Frontal cortex (tissue), 4 donors: Measurements from ENCODE around the gene MPP2. TPM values are rescaled to one million over a fixed set of nuclear protein-coding genes. Genes with fewer than 3 reads are reported as not detected.
A peak's percentile ranks its signal among the peaks of the same experiment; 100 is the strongest.
"Not testable (repeated sequence)": the region's sequence is repeated elsewhere in the genome, so short reads cannot be mapped to it uniquely, and the experiment has no call there.

ENCODE experiments used
- DNase-seq, 2 donors: peaks; one replicate each; pipeline ENCODE4 v3.0.0; 2012; ENCODE audit warnings: low spot score in 2 of 2
- FAIRE-seq: peaks from 2 replicates; lab custom pipeline; 2012; peaks lifted over from hg19 to GRCh38; lab: Jason Lieb, UNC
- total RNA-seq: library from RNA; depleted of rRNA; stranded (reverse); fragments of >200 nt; gene quantifications from one replicate; pipeline ENCODE4 v1.2.3, GENCODE V29; 2014
- donor health status: control.
- donor health status: control.
- donor health status: control.

MPP2 gene
- total RNA-seq, 1 donor from 2014 or later = 13.9 TPM

DNA sequence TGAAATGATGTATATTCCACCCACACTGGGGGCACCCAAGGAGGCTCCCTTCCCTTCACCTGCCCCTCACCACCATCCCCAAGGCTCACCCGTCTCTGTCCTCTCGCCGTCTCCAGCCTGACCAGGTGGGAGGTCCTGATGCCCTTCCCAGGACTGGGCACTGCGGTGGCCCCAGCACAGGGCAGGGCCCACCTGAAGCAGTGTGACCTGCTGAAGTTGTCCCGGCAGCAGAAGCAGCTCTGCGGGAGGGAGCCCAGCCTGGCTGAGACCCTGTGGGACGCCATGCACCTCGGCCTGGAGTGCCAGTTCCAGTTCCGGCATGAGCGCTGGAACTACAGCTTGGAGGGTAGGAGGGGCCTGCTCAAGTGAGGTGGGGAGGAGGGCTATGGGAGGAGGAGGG lies 25.0 kb upstream of the MPP2 start:
- no peak for DNase-seq

DNA sequence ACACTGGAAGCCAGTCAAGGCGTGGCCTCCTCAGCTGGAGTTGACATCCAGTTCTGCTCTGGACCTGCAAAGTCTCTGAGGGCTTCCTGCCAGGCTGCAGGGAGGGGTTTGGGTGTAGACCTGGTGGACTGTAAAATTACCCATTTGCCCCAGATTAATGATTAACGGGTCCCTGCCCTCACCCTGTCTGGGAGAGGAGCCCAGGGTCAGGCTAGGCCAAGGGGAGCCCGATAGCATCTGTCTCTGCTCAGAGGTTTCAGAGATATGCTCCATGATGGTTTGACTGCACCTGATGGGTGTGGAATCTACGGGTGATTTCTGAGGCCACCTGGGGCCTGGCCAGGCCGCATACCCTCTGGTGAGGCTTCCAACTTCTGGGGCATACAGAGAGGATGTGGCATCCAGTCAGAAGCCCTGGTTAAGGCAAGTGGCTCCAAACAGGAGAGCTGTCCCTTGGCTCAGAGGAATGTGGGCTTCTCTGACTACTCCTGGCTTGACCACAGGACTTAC lies 23.8 kb upstream of the MPP2 start:
- FAIRE-seq = no peak
- no peak for DNase-seq

More for the DNA sequence above, 25.0 kb upstream of the MPP2 start:
- FAIRE-seq = no peak

DNA sequence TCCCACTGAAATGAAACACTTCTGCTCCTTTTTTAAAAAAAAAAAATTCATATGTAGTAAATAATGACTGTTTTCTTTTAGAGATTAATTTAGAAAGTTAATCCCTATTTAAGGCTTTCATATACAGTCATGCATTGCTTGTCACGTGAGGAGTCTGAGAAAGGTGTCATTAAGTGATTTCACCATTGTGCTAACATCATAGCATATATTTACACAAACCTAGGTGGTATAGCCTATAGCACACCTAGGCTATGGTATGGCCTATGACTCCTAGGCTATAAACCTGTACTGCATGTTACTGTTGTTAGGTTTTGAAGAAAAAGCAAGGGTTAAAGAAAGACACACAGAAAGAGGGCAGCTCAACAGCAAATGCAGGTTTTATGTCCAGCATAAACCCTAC lies 21.3 kb upstream of the MPP2 start:
- DNase-seq (no peak), FAIRE-seq (no peak)

DNA sequence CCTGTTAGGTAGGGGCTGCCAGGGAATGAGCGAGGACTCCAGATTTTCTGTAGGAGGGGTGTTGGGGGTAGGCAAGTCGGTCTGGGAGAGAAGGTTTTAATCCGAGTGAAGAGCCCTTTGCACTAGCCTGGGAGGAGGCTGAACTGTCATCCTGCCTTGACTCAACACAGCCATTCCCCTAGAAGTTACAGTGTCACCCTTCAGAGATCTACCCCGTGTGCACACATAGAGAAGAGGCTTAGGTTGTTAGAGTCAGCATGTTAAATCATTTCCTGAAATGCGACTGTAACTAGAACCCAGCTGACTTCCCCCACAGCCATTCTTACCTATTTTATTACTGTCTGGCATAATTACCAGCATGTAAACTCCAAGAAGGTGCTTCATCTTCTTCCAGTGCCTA lies 20.6 kb upstream of the MPP2 start:
- not testable (repeated sequence) for FAIRE-seq, DNase-seq

DNA sequence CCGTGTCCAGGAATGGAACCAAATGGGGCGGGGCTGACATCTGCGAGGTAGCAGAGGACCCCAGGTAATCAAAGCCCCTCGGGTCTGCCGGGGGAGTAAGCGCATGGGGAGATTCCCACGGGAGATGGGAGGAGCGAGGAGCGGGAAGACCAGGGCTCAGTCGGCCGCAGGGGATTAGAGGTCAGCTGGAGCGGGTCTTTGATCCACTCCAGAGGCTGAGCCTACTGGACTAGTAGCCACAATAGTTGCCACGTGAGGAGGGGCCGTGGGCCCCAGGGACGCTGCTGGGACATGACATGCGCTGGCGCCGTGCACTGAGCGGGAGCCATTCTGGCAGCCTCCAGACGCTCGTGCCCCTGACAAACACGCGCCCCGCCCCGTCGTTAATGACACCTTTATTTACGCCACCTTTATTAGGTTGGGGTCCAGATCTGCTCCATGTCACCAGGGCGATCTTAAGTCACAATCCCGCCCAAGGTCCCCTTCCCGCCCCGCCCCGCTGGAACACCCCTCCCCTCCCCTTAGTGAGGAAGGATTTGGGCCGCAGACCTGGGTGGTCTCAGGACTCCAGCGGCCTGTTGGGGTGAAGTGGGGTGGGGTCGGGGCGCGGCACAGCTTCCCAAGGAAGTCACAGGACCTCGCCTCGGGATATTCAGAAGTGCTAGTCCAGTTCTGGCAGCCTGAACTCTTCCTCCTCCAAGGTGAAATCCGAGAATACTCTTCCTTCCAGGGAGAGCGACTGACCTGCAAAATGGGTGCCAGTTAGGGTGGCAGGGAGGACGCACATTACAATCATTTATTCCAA lies 19.9 kb upstream of the MPP2 start:
- peak in 1 of 2 donors; percentile 36 for DNase-seq
- no peak for FAIRE-seq

DNA sequence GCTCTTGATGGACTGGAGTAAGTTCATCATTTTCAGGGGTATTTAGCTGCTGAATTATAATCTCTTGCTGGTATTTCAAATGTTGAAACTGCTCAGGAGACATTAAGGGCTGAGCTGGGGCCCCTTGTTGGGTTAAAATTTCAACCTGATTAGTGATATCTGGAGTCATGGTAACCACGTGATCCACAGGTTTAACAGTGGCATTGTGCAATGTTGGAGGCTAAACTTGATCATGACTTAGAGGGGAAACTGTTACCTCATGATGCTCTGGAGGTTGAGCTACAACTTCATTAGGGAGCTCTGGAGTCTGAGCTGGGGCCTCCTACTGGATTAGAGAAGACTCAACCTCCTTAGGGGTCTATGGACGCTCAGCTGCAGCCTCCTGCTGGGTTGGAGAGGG lies 17.2 kb upstream of the MPP2 start:
- DNase-seq = no peak
- no peak for FAIRE-seq

DNA sequence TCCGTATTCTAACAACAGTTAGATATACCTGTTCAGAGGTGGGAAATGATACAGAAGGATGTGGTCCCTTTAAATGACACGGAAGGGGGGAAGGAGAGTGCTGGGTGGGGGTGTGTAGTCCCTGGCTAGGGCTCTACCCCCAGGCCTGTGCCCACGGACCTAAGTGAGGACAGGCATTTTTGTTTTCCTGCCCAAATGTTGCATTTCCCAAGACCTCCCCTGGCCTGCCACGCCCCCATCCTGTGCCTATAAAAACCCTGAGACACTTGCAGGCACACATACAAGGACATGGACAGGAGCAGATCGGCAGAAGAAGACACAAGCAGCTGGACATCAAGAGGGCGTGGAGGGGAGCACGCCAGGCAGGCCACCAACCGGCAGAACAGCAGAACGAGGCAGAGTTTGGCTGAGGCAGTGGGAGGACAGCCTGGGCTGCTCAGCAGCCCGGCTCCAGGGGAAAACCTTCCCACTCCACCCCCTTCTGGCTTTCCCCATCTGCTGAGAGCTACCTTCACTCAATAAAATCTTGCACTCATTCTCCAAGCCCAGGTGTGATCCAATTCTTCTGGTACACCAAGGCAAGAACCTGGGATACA lies 13.3 kb upstream of the MPP2 start:
- no peak for DNase-seq
- no peak for FAIRE-seq

DNA sequence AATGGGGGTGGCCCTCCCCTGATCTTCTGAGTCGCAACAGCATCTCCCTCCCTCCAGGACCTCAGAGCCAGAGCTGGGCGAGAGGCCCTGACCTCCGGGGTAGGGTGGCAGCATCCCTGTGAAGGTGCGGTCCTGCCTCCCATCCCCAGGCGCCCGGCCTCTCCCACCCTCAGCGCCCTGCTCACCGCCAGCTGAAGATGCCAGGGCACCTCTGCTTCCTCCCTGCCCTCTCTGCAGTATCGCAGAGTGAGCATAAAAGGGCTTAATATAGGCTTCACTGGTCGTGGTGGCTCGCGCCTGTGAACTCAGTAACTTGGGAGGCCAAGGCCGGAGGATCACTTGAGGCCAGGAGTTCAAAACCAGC lies 10.7 kb upstream of the MPP2 start:
- no peak for FAIRE-seq

DNA sequence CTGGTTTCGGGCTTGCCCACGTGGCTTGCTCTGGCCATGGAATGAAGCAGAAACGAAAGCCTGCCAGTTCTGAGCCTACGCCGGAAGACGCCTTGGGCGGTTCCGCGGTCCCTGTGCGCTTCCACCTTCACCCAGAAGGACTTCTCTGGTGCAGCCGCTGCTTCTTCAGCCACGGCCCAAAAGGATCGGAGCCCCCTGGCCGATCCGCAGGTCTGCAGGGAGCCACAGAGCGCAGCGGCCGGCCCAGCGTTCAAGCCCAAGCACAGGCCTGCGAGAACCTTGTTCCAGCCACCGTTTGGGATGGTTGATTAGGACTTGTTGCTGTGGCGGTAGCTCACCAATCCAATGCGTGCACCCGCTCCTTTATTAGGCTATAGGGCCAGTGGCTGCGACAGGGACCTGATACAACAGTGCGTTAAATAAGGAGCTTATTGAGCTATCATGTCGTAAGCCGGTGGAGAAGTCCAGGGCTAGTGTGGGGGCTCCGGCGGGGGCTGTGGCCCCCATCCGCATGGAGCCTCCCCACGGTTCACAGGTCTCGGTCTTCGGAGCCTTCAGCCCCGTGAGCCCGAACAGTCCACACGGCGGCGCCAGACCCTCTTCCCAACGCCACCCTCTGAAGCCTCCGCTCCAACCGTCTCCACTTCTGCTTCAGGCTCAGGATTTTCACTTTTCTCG lies 10.2 kb upstream of the MPP2 start:
- DNase-seq (no peak), FAIRE-seq (no peak)

More for the DNA sequence above, 10.7 kb upstream of the MPP2 start:
- DNase-seq = no peak

DNA sequence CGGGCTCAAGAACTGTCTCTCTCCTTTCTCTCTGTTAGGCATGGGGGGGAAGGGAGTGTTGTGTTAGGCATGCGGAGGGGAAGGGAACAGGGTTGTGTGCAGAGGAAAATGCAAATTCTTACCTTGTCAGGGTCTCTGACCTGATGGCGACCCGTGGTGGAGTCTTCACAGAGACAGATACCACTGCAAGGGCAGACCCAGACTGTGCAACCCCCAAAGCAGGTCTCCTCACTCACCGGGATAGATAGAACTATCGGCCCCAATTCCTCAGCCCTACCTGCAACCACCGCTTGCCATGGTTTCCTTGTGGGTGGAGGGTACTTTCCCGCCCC lies 9.6 kb upstream of the MPP2 start:
- FAIRE-seq (no peak), DNase-seq (no peak)

DNA sequence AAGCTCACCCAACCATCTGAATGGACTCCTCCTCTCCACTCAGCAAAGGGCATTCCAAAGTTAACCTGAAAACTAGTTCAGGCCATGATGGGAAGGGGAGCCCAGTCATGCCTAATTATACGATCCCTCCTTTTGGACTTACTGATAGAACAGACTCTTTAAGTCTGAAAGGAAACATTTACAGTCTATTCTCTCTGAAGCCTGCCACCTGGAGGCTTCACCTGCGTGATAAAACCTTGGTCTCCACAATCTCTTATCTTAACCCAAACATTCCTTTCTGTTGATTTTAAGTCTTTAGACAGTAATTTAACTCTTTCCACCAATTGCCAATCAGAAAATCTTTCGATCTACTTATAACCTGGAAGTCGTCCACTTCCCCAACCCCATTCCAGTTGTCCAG lies 9.0 kb upstream of the MPP2 start:
- DNase-seq = no peak
- no peak for FAIRE-seq

DNA sequence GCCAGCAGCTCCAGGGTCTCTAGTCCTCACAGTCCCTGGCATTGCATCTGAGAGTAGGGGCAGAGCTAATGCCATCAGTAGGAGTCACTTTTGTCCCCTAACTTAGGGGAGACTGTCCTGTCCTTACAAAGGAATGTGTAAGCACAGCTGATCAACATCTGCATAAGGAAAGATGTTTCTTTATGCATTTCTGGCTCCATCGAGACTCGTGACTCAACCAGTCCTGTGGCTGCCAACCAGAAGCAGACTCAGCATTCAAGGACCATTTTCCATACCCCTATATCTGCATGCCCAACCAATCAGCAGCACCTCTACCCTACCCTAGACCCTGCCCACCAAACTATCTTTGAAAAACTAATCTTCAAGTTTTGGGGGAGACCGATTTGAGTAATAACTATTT lies 8.2 kb upstream of the MPP2 start:
- DNase-seq = no peak
- FAIRE-seq = no peak

DNA sequence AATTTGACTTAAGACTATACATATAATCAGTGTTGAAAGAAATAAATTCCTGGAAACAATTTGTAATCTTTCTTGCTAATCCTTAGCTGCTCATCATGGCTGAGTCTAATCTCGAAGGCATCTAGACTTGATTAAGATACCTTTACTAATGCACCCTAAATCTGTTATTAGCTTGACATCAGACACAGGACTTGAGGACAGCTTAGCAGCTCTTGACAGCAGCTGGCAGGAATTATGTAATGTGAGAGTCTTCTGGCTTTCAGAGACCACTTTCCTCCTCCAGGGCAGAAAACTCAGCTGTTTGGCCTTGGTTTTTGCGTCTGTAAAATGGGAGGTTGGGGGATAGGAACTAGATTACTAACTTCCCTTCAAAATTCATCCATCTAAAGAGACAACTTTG lies 7.1 kb upstream of the MPP2 start:
- FAIRE-seq = no peak
- no peak for DNase-seq

DNA sequence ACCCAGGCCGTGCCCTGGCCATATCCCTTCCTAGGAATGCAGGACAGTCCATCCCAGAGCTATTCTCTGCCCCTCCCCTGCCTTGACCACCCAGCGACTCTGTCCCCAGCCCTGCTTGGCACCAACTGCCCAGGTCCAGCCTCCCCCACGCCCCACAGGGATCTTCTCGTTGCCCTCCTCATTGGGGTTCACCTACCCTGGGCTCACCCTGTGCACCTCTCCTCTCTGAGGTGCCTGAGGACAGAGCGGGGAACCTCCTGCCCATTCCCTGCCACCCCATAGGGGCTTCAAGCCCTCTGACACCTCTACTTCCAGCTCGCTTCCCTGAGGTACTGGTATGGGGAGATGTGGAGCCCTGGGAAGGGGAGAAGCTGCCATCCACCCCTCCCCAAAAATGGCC lies 6.2 kb upstream of the MPP2 start:
- FAIRE-seq = no peak
- no peak for DNase-seq

DNA sequence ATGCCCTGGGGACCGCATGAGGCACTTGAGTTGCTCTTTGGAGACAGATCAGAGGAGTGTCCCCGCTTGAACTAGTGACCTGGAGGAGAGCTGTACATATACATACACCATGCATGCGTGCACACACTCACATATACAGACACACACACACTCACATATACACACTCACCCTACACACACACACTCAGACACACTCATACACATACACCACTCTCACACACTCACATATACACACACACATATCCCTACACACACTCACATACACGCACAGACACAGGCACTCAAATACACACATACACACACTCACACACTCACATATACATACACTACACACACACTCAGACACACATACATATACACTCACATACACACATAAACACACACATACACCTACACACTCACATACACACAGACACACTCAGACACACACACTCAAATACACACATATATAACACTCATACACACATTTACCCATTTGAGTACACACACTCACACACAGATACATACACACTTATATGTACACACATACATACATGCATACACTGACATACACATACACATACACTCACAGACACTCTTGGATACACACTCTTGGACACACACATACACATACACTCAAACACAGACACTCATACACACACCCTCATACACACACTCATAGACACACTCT lies 5.4 kb upstream of the MPP2 start:
- DNase-seq = no peak
- FAIRE-seq = no peak

DNA sequence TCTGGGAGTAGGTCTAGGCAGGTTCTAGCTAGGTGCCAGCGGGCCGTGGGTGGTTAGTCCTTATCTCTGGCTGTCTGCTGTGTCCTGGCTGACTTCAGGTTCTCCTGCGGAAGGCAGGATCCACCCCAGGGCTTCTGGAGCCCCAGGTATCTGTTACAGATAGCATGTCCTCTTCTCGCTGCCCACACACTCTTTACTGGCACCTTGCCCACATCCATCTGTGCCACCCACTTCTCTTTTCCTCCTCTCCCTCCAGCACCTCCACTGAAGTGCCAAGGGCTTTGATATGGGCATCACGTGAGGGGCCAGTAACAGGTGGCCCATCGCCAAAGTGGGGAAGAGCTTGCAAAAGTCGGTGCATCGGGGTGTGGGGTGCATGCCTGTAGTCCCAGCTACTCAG lies 4.6 kb upstream of the MPP2 start:
- no peak for DNase-seq
- no peak for FAIRE-seq

DNA sequence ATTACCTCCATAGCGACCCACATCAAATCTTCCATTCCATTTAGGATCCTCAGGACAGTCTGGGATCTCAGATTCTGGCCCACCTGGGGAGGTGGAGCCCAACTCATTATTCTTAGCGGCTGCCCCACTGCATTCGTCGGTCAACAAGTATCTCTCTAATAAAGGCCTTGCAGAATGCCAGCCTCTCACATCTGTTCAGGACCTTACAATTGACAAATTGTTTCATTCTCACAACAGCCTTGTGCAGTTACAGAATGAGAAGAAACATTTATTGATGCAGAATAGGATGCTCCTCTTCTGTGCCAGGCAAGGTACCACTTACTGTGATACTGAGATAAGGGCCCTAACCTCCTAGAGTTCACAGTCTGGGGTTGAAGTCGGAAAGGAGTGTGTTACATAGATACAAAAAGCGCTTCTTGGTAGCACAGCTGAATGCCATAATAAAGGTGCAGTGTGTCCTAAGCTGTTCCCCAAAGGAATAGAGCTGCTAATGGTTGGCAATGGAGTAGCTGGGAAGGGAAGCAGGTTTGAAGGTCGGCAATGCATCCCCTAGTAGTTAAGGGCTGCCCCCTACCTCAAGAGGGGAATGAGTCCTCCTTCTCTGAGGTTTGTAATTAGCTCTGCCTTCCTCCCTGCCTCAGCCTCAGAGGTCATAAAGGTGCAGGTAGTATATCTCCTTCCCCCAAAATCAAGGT lies 2.3 kb upstream of the MPP2 start:
- peak in 1 of 2 donors; percentile 43 for DNase-seq

DNA sequence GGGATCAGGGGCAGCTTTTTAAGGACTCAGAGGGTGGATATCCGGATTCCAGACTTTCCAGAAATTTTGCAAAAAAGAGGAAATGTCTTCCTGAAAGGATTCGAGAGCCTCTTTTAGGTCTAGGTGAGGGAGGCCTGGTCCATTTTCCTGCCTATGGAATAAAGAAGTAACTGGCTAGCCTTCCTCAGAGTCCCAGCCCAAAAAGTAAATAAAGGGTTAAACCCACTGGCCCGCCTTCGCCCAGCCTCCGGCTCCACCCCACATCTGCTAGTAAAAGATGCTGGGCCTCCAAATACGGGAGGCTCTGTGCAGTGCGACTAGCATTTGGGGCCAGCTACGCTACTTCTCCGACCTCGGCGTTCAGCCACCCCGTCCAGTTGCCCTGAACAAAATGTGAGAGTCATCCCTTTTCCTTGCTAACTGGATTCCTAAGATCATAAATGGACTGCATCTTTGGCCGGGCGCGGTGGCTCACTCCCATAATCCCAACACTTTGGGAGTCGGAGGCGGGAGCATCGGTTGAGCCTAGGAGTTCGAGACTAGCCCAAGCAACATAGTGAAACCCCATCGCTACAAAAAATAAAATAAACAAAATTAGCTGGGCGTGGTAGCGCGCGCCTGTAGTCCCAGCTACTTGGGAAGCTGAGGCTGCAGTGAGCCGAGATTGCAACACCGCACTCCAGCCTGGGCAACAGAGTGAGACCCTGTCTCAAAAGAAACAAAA lies 824 bp upstream of the MPP2 start:
- peak; percentile 71 to 76 for DNase-seq

More for the DNA sequence above, 2.3 kb upstream of the MPP2 start:
- FAIRE-seq = no peak

DNA sequence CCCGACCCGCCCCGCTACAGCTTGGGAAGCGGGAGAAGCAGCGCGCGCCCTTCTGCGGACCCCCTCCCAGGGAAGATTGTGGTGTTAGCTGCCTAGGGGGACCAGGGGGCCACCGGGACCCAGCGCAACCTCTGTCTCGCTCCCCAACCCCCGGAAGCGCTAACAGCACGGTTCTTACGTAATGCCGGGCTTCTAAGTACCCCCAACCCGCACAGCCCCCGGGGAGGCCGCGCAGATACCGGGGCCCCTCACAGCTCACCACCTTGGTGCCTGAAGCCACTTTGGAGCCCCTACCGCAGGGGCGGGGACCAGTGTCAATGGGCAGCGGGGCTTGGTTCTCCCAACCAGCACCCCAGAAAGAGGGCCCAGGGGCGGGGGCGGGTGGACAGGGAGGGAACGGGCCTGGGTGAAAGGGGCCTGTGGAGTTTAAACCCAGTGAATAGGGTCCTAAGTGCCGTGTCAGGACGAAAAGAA lies 348 bp downstream of the MPP2 start:
- no peak for FAIRE-seq
- DNase-seq = peak; percentile 26 to 40

More for the DNA sequence above, 824 bp upstream of the MPP2 start:
- FAIRE-seq = no peak
